Right lobe of liver (tissue), 6 donors: ENCODE measurements around the gene APOBEC4. TPM values are rescaled to one million over a fixed set of nuclear protein-coding genes. Genes with fewer than 3 reads are reported as not detected.
A peak's percentile ranks its signal among the peaks of the same experiment; 100 is the strongest.

Source experiments
- ATAC-seq, 4 donors: fragments of 200-7000 bp; cut with Tn5 transposase; one replicate each; pipeline ENCODE4 v1.9.1; 2020; ENCODE audit warnings: mild to moderate bottlenecking in 4 of 4, moderate library complexity in 4 of 4
- DNase-seq, 3 donors: peaks; one replicate each; pipeline ENCODE4 v3.0.0-alpha.2; 2020
- H3K27ac ChIP-seq, 3 donors: fragments of 200-600 bp; one replicate each; pipeline ENCODE4 v1.8.0; 2022
- H3K27me3 ChIP-seq, 2 donors: fragments of 200-600 bp; one replicate each; pipeline ENCODE4 v1.8.0; 2022
- H3K36me3 ChIP-seq, 4 donors: fragments of 200-600 bp; sonication (generic) in 1 of 4; one replicate each; pipeline versions ENCODE4 v1.5.1 to v1.8.0; 2017 to 2022; ENCODE audit warnings: control low read depth in 1 of 4
- H3K4me1 ChIP-seq, 4 donors: fragments of 200-600 bp; sonication (generic) in 1 of 4; one replicate each; pipeline versions ENCODE4 v1.5.1 to v1.8.0; 2017 to 2022; ENCODE audit warnings: control low read depth in 1 of 4
- H3K4me3 ChIP-seq, 3 donors: fragments of 200-600 bp; one replicate each; pipeline ENCODE4 v1.8.0; 2022
- H3K9me3 ChIP-seq, 4 donors: fragments of 200-600 bp; sonication (generic) in 1 of 4; one replicate each; pipeline versions ENCODE4 v1.5.1 to v1.8.0; 2017 to 2022; ENCODE audit warnings: control low read depth in 1 of 4
- CTCF ChIP-seq, 4 donors: fragments of 200-600 bp in 3 of 4; fragments of 450-650 bp in 1 of 4; IDR thresholded peaks; one replicate each; pipeline versions ENCODE4 v1.5.1 to v1.8.0; 2016 to 2022; ENCODE audit warnings: antibody characterized with exemption in 4 of 4, mild to moderate bottlenecking in 2 of 4
- POLR2A ChIP-seq: fragments of 450-650 bp; IDR thresholded peaks from one replicate; pipeline ENCODE4 v1.6.1; 2017; ENCODE audit warnings: antibody characterized with exemption, mild to moderate bottlenecking
- WGBS: methylation state at CpG from one replicate; pipeline ENCODE4 v1.1.6; 2018; ENCODE audit warnings: low coverage, low lambda C conversion rate; ENCODE audit not compliant: insufficient coverage; ENCODE audit errors: missing lambda C conversion rate; 5-methylcytosine and 5-hydroxymethylcytosine counted together
- intact Hi-C, 2 donors: fragments of 100-400 bp; cut with DNase I; formaldehyde crosslinking; loops; one replicate each; pipeline versions ENCODE4 v1.11.2 to v1.14.1; 2022
- total RNA-seq, 6 experiments: library from RNA; depleted of rRNA in 2 of 6; stranded (reverse); fragments of >200 nt in 2 of 6; fragmentation: NEBNext Ultra II Directional in 3 of 6; extraction: Animal tissue kit (Norgen Biotek cat#: 25700) in 3 of 6; gene quantifications; one replicate each; pipeline versions ENCODE4 v1.1.0 to v1.2.4, GENCODE V29; 2016 to 2023
- donor health status: DM: no; HTN: yes; CAD: no.
- donor health status: DM: no; HTN: no; CAD: no.
- donor health status: DM: no; HTN: no; CAD: no.
- donor health status: DM: no; HTN: yes; CAD: no.
- donor health status: DM: no; HTN: yes; CAD: no.

Gene APOBEC4
- total RNA-seq, 6 experiments from 2014 or later, result not detected

GRCh38 chr1:183612407-183612806 is 40.7 kb downstream of the APOBEC4 start:
- H3K4me3 ChIP-seq, result no peak overlapping the region
- TF ChIP-seq POLR2A (no peak), CTCF (IDR thresholded peaks at IDR 0.05) (no peak)
- 63% methylated on average over 3 of the region's 3 CpGs for WGBS
- no peaks in the 10 kb centered on the region for H3K4me1 ChIP-seq
- DNase-seq, result no peak
- no peak for ATAC-seq
- H3K27ac ChIP-seq, result no peak overlapping the region
- no peaks in the 10 kb centered on the region for H3K9me3 ChIP-seq
- intact Hi-C loops, result no loop called here
- H3K27me3 ChIP-seq, result no peaks in the 10 kb centered on the region
- H3K36me3 ChIP-seq, result no peaks in the 10 kb centered on the region

GRCh38 chr1:183611021-183611420 is 42.1 kb downstream of the APOBEC4 start:
- ATAC-seq, result no peak
- Histone ChIP-seq H3K36me3 (no peaks in the 10 kb centered on the region), H3K4me1 (no peaks in the 10 kb centered on the region), H3K27ac (no peak overlapping the region), H3K9me3 (no peaks in the 10 kb centered on the region), H3K4me3 (no peak overlapping the region), H3K27me3 (no peaks in the 10 kb centered on the region)
- no peak for TF ChIP-seq POLR2A
- TF ChIP-seq CTCF (IDR thresholded peaks at IDR 0.05), result no peak
- DNase-seq, result no peak
- 57% methylated on average over 2 of the region's 2 CpGs for WGBS
- intact Hi-C loops, result no loop called here

GRCh38 chr1:183609759-183610452 is 43.2 kb downstream of the APOBEC4 start:
- 47% methylated on average over 3 of the region's 3 CpGs for WGBS
- H3K9me3 ChIP-seq, result no peaks in the 10 kb centered on the region
- ATAC-seq (peak in 3 of 4 donors; percentile 18 to 31 (median 22)), DNase-seq (no peak)
- no peak for TF ChIP-seq CTCF (IDR thresholded peaks at IDR 0.05)
- no peak for TF ChIP-seq POLR2A
- H3K27ac ChIP-seq, result peak overlapping the region in 2 of 3 donors; percentile 1 to 8
- H3K4me1 ChIP-seq, result no peaks in the 10 kb centered on the region
- intact Hi-C loops, result loop anchor here in 1 of 2 donors (5.0 kb wide), 1 partner anchor 237 kb away; no protein-coding TSS in a partner anchor
- no peaks in the 10 kb centered on the region for H3K36me3 ChIP-seq
- H3K4me3 ChIP-seq, result no peak overlapping the region
- H3K27me3 ChIP-seq, result no peaks in the 10 kb centered on the region

GRCh38 chr1:183609313-183609712 is 43.8 kb downstream of the APOBEC4 start:
- no peak for TF ChIP-seq POLR2A
- peak; percentile 26 to 41 (median 33) for TF ChIP-seq CTCF (IDR thresholded peaks at IDR 0.05)
- intact Hi-C loops, result loop anchor here in 1 of 2 donors (5.0 kb wide), 1 partner anchor 238 kb away; no protein-coding TSS in a partner anchor
- Histone ChIP-seq H3K9me3 (no peaks in the 10 kb centered on the region), H3K4me1 (no peaks in the 10 kb centered on the region), H3K4me3 (no peak overlapping the region), H3K27me3 (no peaks in the 10 kb centered on the region), H3K27ac (peak overlapping the region in 2 of 3 donors; percentile 1 to 8), H3K36me3 (no peaks in the 10 kb centered on the region)
- 48% methylated on average over 5 of the region's 5 CpGs for WGBS
- ATAC-seq, result peak; percentile 68 to 82 (median 78)
- no peak for DNase-seq
